Fibroblast of skin of right quadriceps (primary cell): Measurements from ENCODE around the gene VDAC2.
A peak's percentile ranks its signal among the peaks of the same experiment; 100 is the strongest.
"Not testable (repeated sequence)": the region's sequence is repeated elsewhere in the genome, so short reads cannot be mapped to it uniquely, and the experiment has no call there.

Experiments
- DNase-seq: peaks from one replicate; pipeline ENCODE4 v3.0.0-alpha.2; 2013

Gene VDAC2

GRCh38 chr10:75201793-75202307 lies 8.7 kb upstream of the VDAC2 start:
- no peak for DNase-seq

- DNase-seq: peak; percentile 65
These were observed 8.1 kb upstream of the VDAC2 start for GRCh38 chr10:75202321-75203045.

GRCh38 chr10:75203046-75203620 lies 7.5 kb upstream of the VDAC2 start:
- not testable (repeated sequence) for DNase-seq

DNA sequence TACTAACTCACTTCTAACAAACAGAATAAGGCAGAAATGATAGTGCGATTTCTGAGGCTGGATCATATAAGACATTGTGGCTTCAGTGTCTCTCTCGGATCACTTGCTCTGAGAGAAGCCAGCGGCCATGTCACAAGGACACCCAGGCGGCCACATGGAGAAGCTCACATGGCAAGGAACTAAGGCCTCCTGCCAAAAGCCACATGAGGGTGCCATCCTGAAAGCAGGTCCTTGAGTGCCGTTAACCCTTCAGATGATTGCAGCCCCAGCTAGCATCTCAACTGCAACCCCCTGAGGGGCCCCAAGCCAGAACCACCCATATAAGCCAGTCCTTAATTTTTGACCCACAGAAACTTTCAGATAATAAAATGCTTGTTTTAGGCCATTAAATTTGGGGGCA lies 6.9 kb upstream of the VDAC2 start:
- DNase-seq: no peak

GRCh38 chr10:75205908-75206307 lies 4.7 kb upstream of the VDAC2 start:
- no peak for DNase-seq

DNA sequence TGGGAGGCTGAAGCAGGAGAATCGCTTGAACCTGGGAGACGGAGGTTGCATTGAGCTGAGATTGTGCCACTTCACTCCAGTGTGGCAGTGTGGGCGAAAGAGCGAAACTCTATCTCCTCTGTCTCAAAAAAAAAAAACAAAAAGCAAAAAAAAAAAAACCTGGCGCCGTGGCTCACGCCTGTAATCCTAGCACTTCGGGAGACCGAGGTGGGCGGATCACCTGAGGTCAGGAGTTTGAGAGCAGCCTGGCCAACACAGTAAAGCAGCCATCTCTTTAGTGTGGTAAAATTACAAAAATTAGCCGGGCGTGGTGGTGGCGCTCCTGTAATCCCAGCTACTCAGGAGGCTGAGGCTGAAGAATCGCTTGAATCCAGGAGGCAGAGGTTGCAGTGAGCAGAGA lies 4.0 kb upstream of the VDAC2 start:
- not testable (repeated sequence) for DNase-seq

GRCh38 chr10:75207079-75207856 lies 3.3 kb upstream of the VDAC2 start:
- no peak for DNase-seq

- DNase-seq: no peak
These were observed 2.8 kb upstream of the VDAC2 start for GRCh38 chr10:75207857-75208144.

GRCh38 chr10:75208181-75208580 lies 2.4 kb upstream of the VDAC2 start:
- DNase-seq: peak; percentile 68

DNA sequence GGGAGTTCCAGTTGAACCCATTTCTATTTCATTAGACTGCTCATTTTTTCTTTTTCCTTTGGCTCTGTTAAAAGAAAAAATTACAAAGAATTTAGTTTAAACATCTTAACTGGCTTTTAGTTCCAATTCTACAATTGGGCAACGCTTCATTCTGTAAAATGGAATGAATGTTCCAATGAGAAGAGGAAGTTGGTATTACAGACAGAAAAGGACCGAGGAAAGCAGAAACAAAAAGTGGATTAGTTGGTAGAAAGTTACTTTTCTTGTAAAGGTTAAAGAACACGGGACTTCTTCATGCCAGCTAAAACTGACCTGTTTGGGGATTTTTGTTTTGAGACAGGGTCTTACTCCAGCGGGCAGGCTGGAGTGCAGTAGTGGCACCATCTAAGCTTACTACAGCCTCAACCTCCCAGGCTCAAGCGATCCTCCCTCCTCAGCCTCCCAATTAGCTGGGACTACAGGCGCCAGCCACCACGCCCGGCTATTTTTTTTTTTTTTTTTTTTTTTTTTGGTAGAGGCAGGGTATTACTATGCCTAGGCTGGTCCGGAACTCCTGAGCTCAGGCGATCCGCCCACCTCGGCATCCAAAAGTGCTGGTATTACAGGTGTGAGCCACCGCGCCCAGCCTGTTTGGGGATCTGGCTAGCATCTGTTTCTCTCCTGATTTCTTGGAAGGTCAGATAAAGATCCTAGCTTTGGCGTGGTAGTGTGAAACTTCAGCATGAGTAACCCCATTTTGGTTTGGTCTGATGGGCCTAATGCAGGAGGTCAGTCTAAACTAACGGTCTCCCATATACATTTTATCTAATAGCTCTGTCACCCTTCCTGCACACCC lies 1.3 kb upstream of the VDAC2 start:
- DNase-seq: no peak

DNA sequence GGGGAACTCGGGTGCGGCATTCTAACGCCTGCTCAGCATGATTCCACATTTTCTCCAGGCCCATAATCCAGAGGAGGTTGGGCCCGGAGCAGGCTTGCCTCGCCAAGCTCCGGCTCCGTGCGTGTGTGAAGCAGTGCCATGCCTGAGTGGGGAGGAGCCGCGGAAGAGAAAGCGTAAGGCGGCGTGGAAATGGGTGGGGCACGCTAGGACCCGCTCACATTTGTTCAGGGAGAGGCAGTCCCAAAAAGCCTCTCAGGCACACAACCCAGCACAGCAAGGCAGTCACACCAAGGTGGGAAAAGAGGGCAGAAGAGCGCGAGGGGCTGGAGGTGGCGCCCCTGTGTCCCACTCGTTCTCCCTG lies 695 bp upstream of the VDAC2 start:
- DNase-seq: peak; percentile 78

DNA sequence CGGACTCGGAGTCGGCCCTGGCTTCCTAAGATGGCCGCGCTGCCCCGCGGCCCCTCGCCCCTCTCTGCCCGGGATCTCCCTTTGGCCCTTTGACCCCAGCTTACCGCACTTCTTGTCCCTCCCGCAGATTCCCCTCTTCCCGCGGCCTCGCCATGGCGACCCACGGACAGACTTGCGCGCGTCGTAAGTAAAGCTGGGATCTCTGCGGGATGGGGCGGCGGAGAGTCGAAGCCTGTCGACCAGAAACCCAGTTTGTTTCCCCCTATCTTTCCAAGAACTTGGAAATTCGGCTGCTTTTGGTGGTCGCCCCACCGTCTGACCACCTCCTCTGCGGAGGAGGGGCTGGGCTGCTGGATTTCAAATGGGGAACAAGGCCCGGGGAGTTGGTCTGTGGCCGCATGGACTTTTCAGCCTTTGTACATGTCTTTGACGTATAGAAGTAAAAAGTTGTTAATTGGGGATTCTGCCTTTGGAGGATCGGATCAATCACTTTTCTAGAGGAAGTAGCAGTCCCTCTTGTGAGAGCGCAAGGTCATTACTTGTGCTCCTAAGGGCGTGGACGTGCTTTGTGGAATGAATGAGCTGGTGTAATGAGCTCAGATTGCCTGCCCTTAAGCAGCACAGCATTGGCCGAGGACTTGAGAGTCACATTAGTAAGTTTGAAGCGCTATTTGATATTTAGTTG lies 553 bp downstream of the VDAC2 start:
- peak; percentile 37 for DNase-seq

GRCh38 chr10:75212343-75212742 lies 1.7 kb downstream of the VDAC2 start:
- DNase-seq: no peak

GRCh38 chr10:75220274-75220673 lies 9.7 kb downstream of the VDAC2 start:
- no peak for DNase-seq

GRCh38 chr10:75221492-75221891 lies 10.9 kb downstream of the VDAC2 start:
- DNase-seq: not testable (repeated sequence)

GRCh38 chr10:75223507-75223906 lies 12.9 kb downstream of the VDAC2 start:
- DNase-seq: no peak

DNA sequence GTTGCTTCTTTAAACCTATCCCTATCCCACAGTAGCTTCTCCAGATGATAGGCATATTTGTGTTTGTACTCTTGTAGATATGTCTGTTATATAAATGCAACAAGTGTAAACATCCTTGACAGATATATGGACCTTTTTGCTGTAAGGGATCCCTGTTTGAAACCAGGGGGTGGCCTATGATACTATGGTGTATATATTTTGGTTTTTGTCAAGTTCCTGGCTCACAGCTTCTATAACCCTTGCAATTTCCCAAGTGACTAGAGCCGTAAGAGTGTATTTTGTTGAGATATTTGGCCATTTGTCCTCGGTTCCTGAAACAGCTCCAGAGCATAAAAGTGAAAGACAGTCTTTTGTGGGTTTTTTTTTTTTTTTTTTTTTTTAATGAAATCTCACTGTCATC lies 15.5 kb downstream of the VDAC2 start:
- DNase-seq: no peak

- DNase-seq: no peak
These were observed 16.1 kb downstream of the VDAC2 start for GRCh38 chr10:75226656-75227055.

DNA sequence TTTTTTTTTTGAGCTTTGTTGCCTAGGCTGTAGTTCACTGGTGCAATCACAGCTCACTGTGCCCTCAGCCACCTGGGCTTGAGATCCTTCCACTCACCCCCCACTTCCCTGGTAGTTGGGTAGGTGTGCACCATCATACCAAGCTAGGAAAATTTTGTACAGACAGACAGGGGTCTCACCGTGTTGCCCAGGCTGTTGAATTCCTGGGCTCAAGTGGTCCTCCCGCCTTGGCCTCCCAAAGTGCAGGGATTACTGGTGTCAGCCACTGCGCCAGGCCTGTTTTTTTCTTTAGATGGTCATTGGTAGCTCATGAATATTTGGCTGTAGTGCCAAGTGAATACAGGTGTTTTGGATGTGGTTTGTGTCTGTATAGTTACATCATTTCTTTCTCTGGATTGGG lies 17.7 kb downstream of the VDAC2 start:
- DNase-seq: no peak

DNA sequence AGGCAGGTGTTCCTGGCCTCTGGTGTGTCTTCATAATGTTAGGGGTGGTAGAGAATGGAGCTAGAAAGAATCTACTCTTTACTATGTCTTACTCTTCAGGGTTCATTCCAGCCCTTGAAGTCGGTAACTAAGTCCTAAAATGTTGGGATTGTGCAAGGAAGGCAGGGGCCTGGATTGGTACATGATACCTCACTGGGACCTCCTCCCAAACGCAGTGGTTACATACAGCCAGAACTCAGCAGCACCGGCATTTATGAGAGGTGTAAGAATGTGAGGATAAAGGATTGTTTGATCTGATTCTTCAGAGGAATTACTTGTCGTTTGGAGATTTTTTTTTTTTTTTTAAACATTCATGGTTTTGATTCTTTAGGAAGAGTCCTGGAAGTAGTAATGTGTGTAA lies 18.2 kb downstream of the VDAC2 start:
- DNase-seq: no peak

GRCh38 chr10:75229971-75230370 lies 19.4 kb downstream of the VDAC2 start:
- DNase-seq: peak; percentile 36

GRCh38 chr10:75230600-75231038 lies 20.0 kb downstream of the VDAC2 start:
- DNase-seq: peak; percentile 79
